Calu3 (cell line): ENCODE data around the gene DOK5. TPM values are rescaled to one million over a fixed set of nuclear protein-coding genes. Genes with fewer than 3 reads are reported as not detected.

Experiments used
- BruUV-seq: library from RNA; stranded (reverse); fragments of 400-500 nt; replicated peaks from 2 replicates; lab custom pipeline; 2021; lab: Mats Ljungman, UMichigan
- CTCF ChIA-PET: fragments of 300-600 bp; sonication (Branson Sonifier 250); formaldehyde crosslinking; loops from one replicate; lab custom pipeline; 2022; ENCODE audit warnings: antibody characterized with exemption; lab: Charles Lee
- DNase-seq: peaks from one replicate; pipeline ENCODE4 v3.0.0; 2022
- H3K27ac Mint-ChIP-seq: one replicate; pipeline ENCODE4 v1.8.0; 2022; ENCODE audit warnings: mixed read lengths; ENCODE audit not compliant: unreplicated experiment
- H3K27me3 Mint-ChIP-seq: one replicate; pipeline ENCODE4 v1.8.0; 2022; ENCODE audit warnings: mixed read lengths; ENCODE audit not compliant: unreplicated experiment
- H3K36me3 Mint-ChIP-seq: one replicate; pipeline ENCODE4 v1.8.0; 2022; ENCODE audit warnings: mild to moderate bottlenecking, moderate library complexity, mixed read lengths; ENCODE audit not compliant: insufficient read depth, unreplicated experiment
- H3K4me1 Mint-ChIP-seq: one replicate; pipeline ENCODE4 v1.8.0; 2022; ENCODE audit warnings: mild to moderate bottlenecking, low read depth, mixed read lengths; ENCODE audit not compliant: unreplicated experiment
- H3K4me3 Mint-ChIP-seq: one replicate; pipeline ENCODE4 v1.8.0; 2022; ENCODE audit warnings: mild to moderate bottlenecking, low read depth, moderate library complexity, mixed read lengths; ENCODE audit not compliant: unreplicated experiment
- H3K9me3 Mint-ChIP-seq: one replicate; pipeline ENCODE4 v1.8.0; 2022; ENCODE audit warnings: low read depth, mixed read lengths; ENCODE audit not compliant: unreplicated experiment
- intact Hi-C: fragments of 100-400 bp; cut with micrococcal nuclease; formaldehyde crosslinking; loops from one replicate; pipeline ENCODE4 v1.10.0; 2022; ENCODE audit not compliant: unreplicated experiment
- total RNA-seq: library from RNA; stranded (reverse); gene quantifications from 2 replicates; pipeline ENCODE4 v1.2.3, GENCODE V29; 2022
- TF ChIP-seq, protein P1 (sequence below): fragments of 200-600 bp; IDR thresholded peaks from one replicate; pipeline ENCODE4 v1.8.0; 2022; ENCODE audit warnings: antibody characterized with exemption; ENCODE audit not compliant: unreplicated experiment

Gene DOK5
- total RNA-seq, 1 experiment from 2014 or later = 0.17 TPM

DNA sequence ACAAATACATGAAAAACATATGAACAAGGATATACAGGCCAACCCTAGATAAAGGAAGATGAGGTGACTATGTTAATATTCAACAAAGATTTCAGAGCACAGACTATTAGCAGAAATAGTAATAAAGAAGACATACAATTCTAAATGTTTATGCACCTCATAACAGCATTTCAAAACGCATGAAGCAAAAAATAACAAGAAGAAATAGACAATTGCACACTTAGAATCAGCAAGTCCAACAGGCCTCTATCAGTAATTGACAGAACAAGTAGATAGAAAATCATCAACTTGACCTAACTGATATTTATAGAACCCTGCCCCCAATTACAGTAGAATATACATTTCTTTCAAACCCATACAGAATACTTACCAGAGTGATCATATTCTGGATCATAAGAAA lies 11.4 kb upstream of the DOK5 start:
- Mint-ChIP-seq H3K27ac (no peak overlapping the region), H3K4me3 (no peak overlapping the region), H3K4me1 (no peaks in the 10 kb centered on the region), H3K36me3 (no peaks in the 10 kb centered on the region), H3K27me3 (peaks cover 17% of the 10 kb centered on the region), H3K9me3 (no peaks in the 10 kb centered on the region)
- TF ChIP-seq, protein P1, sequence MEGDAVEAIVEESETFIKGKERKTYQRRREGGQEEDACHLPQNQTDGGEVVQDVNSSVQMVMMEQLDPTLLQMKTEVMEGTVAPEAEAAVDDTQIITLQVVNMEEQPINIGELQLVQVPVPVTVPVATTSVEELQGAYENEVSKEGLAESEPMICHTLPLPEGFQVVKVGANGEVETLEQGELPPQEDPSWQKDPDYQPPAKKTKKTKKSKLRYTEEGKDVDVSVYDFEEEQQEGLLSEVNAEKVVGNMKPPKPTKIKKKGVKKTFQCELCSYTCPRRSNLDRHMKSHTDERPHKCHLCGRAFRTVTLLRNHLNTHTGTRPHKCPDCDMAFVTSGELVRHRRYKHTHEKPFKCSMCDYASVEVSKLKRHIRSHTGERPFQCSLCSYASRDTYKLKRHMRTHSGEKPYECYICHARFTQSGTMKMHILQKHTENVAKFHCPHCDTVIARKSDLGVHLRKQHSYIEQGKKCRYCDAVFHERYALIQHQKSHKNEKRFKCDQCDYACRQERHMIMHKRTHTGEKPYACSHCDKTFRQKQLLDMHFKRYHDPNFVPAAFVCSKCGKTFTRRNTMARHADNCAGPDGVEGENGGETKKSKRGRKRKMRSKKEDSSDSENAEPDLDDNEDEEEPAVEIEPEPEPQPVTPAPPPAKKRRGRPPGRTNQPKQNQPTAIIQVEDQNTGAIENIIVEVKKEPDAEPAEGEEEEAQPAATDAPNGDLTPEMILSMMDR = no peak
- CTCF ChIA-PET = interaction anchor here (0.6 to 0.7 kb wide), 2 partner anchors 67 to 524 kb away, joined by 3 read pairs; no protein-coding TSS in a partner anchor
- intact Hi-C loops = no loop called here
- BruUV-seq = no TSS peak
- no peak for DNase-seq

DNA sequence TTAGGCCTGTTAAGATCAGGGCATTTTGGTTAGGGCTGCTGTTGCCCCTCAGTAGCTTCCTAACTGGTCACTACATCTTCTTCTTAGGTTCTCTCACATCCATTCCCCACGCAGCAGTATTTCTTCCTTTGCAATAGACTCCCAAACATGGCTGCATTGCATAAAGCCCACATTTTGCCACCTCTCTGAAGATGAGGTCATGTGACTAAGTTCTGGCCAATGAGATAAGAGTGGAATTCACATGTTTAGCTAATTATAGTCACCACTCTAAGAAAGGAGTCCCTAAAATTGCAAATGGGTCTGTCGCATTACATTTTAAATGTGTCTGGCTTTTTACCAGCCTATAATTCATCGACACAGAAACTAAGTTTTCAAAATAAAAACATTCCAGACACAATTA lies 9.3 kb upstream of the DOK5 start:
- Mint-ChIP-seq H3K4me3 (no peak overlapping the region), H3K4me1 (no peaks in the 10 kb centered on the region), H3K27me3 (peaks cover 17% of the 10 kb centered on the region), H3K27ac (no peak overlapping the region), H3K9me3 (no peaks in the 10 kb centered on the region), H3K36me3 (no peaks in the 10 kb centered on the region)
- no peak for DNase-seq
- TF ChIP-seq, protein P1 = no peak
- CTCF ChIA-PET = no interaction called here
- intact Hi-C loops = loop anchor here (5.0 kb wide), 1 partner anchor 244 kb away; no protein-coding TSS in a partner anchor
- BruUV-seq = no TSS peak

DNA sequence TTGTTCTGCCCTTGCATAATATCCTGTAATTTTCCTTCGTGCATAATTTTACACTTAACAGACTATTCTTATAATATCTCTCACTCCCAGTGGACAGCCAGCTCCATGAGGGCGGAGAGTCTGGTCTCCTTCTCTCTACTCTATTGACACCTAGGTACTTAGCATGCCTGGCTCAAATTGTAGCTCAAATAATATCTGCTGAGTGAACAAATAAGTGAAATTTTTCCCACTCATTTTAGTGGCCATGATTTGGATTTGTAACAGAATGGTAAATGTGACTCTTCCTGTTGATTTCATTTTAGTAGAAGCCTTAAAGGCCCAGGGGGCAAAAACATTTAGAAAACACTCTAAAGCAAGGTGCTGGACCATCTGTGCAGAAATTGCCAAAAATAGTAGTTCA lies 7.8 kb upstream of the DOK5 start:
- no peaks in the 10 kb centered on the region for H3K4me1 Mint-ChIP-seq
- peaks cover 2% of the 10 kb centered on the region for H3K9me3 Mint-ChIP-seq
- no peak for DNase-seq
- peaks cover 17% of the 10 kb centered on the region for H3K27me3 Mint-ChIP-seq
- no peak overlapping the region for H3K27ac Mint-ChIP-seq
- no peaks in the 10 kb centered on the region for H3K36me3 Mint-ChIP-seq
- H3K4me3 Mint-ChIP-seq = no peak overlapping the region
- TF ChIP-seq, protein P1 = no peak
- intact Hi-C loops = loop anchor here (5.0 kb wide), 1 partner anchor 245 kb away; no protein-coding TSS in a partner anchor
- no TSS peak for BruUV-seq
- CTCF ChIA-PET = no interaction called here

DNA sequence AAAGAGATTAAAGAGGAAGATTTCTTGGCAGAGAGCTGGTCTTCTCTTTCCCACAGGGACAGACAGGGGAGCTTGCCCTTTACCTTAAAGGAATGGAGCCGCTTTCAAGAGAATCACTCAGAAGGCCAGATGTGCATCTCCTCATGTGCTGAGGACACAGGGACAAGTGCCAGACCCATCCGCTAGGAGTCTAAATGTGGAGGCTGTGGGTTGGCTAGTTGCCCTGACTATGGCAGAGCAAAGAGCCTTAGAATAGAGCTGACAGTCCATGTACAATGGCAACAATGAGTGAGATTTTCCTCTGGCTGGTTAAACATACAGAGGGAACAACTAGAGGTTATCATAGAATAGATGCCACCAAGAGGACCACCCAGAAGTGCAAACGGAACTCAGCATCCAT lies 7.3 kb upstream of the DOK5 start:
- Mint-ChIP-seq H3K4me1 (no peaks in the 10 kb centered on the region), H3K36me3 (no peaks in the 10 kb centered on the region), H3K4me3 (no peak overlapping the region), H3K27me3 (peaks cover 21% of the 10 kb centered on the region), H3K9me3 (peaks cover 2% of the 10 kb centered on the region), H3K27ac (no peak overlapping the region)
- no TSS peak for BruUV-seq
- CTCF ChIA-PET = interaction anchor here (0.7 kb wide), 1 partner anchor 52 kb away, joined by 5 read pairs; no protein-coding TSS in a partner anchor
- TF ChIP-seq, protein P1 = no peak
- intact Hi-C loops = loop anchor here (5.0 kb wide), 1 partner anchor 246 kb away; no protein-coding TSS in a partner anchor
- no peak for DNase-seq
